ENCODE measurements around the gene CHRNB2.
A peak's percentile ranks its signal among the peaks of the same experiment; 100 is the strongest.

CHRNB2 gene

GRCh38 chr1:154581766-154582165 lies 14.2 kb downstream of the CHRNB2 start:
- DNase-seq (ENCODE audit: low read depth) = no peak

- DNase-seq (ENCODE audit: low read depth) = no peak
Observed at GRCh38 chr1:154582885-154583284, 15.3 kb downstream of the CHRNB2 start.

- DNase-seq (ENCODE audit: low read depth) = peak; percentile 58
Observed at GRCh38 chr1:154583773-154584172, 16.2 kb downstream of the CHRNB2 start.

- DNase-seq (ENCODE audit: low read depth) = no peak
Observed at GRCh38 chr1:154584267-154584994, 16.9 kb downstream of the CHRNB2 start.

- DNase-seq (ENCODE audit: low read depth) = peak; percentile 34
Observed at GRCh38 chr1:154586231-154586630, 18.7 kb downstream of the CHRNB2 start.

- DNase-seq (ENCODE audit: low read depth) = no peak
Observed at GRCh38 chr1:154586641-154587040, 19.1 kb downstream of the CHRNB2 start.

- DNase-seq (ENCODE audit: low read depth) = no peak
Observed at GRCh38 chr1:154589780-154590179, 22.2 kb downstream of the CHRNB2 start.

GRCh38 chr1:154590756-154591155 lies 23.2 kb downstream of the CHRNB2 start:
- DNase-seq (ENCODE audit: low read depth) = no peak

GRCh38 chr1:154591206-154591605 lies 23.6 kb downstream of the CHRNB2 start:
- no peak for DNase-seq (ENCODE audit: low read depth)

- no peak for DNase-seq (ENCODE audit: low read depth)
Observed at GRCh38 chr1:154593390-154593789, 25.8 kb downstream of the CHRNB2 start.

GRCh38 chr1:154594811-154595210 lies 27.2 kb downstream of the CHRNB2 start:
- no peak for DNase-seq (ENCODE audit: low read depth)

GRCh38 chr1:154595621-154596020 lies 28.0 kb downstream of the CHRNB2 start:
- DNase-seq (ENCODE audit: low read depth) = peak; percentile 37

- no peak for DNase-seq (ENCODE audit: low read depth)
Observed at GRCh38 chr1:154598871-154599635, 31.5 kb downstream of the CHRNB2 start.

GRCh38 chr1:154599658-154600057 lies 32.1 kb downstream of the CHRNB2 start:
- no peak for DNase-seq (ENCODE audit: low read depth)

- DNase-seq (ENCODE audit: low read depth) = no peak
Observed at GRCh38 chr1:154603317-154603716, 35.7 kb downstream of the CHRNB2 start.

- DNase-seq (ENCODE audit: low read depth) = no peak
Observed at GRCh38 chr1:154605534-154605933, 38.0 kb downstream of the CHRNB2 start.

GRCh38 chr1:154607106-154607608 lies 39.6 kb downstream of the CHRNB2 start:
- DNase-seq (ENCODE audit: low read depth) = peak; percentile 74

GRCh38 chr1:154607609-154608396 lies 40.2 kb downstream of the CHRNB2 start, which contains the start of gene ADAR:
ADAR (minus strand) TSS chr1:154608186; CDS start chr1:154608006, 180 bp downstream.
- DNase-seq (ENCODE audit: low read depth) = peak; percentile 97

- DNase-seq (ENCODE audit: low read depth) = peak; percentile 76
Observed at GRCh38 chr1:154608397-154609270, 41.1 kb downstream of the CHRNB2 start.

GRCh38 chr1:154609398-154610380 lies 42.1 kb downstream of the CHRNB2 start:
- peak; percentile 71 for DNase-seq (ENCODE audit: low read depth)
